WTC11 (cell line): ENCODE data around the gene FAT2. TPM values are rescaled to one million over a fixed set of nuclear protein-coding genes. Genes with fewer than 3 reads are reported as not detected.

Source experiments
- ATAC-seq: fragments of 200-7000 bp; cut with Tn5 transposase; 2 replicates; pipeline ENCODE4 v1.10.0; 2021; ENCODE audit warnings: mild to moderate bottlenecking, moderate library complexity
- CTCF ChIA-PET: fragments of 300-600 bp; sonication (Branson Sonifier 250); formaldehyde crosslinking; loops from one replicate; lab custom pipeline; 2021; ENCODE audit warnings: antibody characterized with exemption; lab: Charles Lee
- POLR2A ChIA-PET: fragments of 350-600 bp; sonication (Branson Sonifier 250); formaldehyde crosslinking; loops from one replicate; lab custom pipeline; 2021; ENCODE audit warnings: antibody characterized with exemption; lab: Charles Lee
- DNase-seq: peaks from one replicate; pipeline ENCODE4 v3.0.0; 2021; ENCODE audit warnings: low spot score
- H3K27ac Mint-ChIP-seq: 2 replicates; pipeline ENCODE4 v1.8.0; 2021; ENCODE audit warnings: mixed read lengths
- H3K27me3 Mint-ChIP-seq: 2 replicates; pipeline ENCODE4 v1.8.0; 2021; ENCODE audit warnings: low read depth, mild to moderate bottlenecking, moderate library complexity, mixed read lengths
- H3K36me3 Mint-ChIP-seq: 2 replicates; pipeline ENCODE4 v1.8.0; 2021; ENCODE audit warnings: mixed read lengths
- H3K4me1 Mint-ChIP-seq: 2 replicates; pipeline ENCODE4 v1.8.0; 2022; ENCODE audit warnings: mixed read lengths
- H3K4me3 Mint-ChIP-seq: 2 replicates; pipeline ENCODE4 v1.8.0; 2021; ENCODE audit warnings: mild to moderate bottlenecking, moderate library complexity, mixed read lengths
- H3K9me3 Mint-ChIP-seq: 2 replicates; pipeline ENCODE4 v1.8.0; 2021; ENCODE audit warnings: mixed read lengths
- MYBL2 ChIP-seq: sonication (generic); formaldehyde crosslinking; IDR thresholded peaks from 2 replicates; pipeline ENCODE4 v1.8.1; 2023; ENCODE audit warnings: mild to moderate bottlenecking, moderate library complexity, missing genetic modification reagents
- NR1H2 ChIP-seq: sonication (generic); formaldehyde crosslinking; IDR thresholded peaks from 2 replicates; pipeline ENCODE4 v1.9.0; 2021; ENCODE audit warnings: mild to moderate bottlenecking, moderate library complexity, missing genetic modification reagents
- NR2C2 ChIP-seq: sonication (generic); formaldehyde crosslinking; IDR thresholded peaks from 2 replicates; pipeline ENCODE4 v1.8.0; 2022; ENCODE audit warnings: mild to moderate bottlenecking, missing genetic modification reagents
- PRRX2 ChIP-seq: fragments of 250-450 bp; sonication (Bioruptor Pico); IDR thresholded peaks from 2 replicates; pipeline ENCODE4 v1.8.0; 2021; ENCODE audit warnings: mild to moderate bottlenecking
- RELA ChIP-seq: sonication (generic); formaldehyde crosslinking; IDR thresholded peaks from 2 replicates; pipeline ENCODE4 v1.8.1; 2022; ENCODE audit warnings: missing genetic modification reagents, mild to moderate bottlenecking, borderline replicate concordance
- SMAD3 ChIP-seq: sonication (generic); formaldehyde crosslinking; IDR thresholded peaks from 2 replicates; pipeline ENCODE4 v1.8.0; 2022; ENCODE audit warnings: missing genetic modification reagents, mild to moderate bottlenecking, borderline replicate concordance
- SMAD4 ChIP-seq: sonication (generic); formaldehyde crosslinking; IDR thresholded peaks from 2 replicates; pipeline ENCODE4 v1.8.0; 2022; ENCODE audit warnings: mild to moderate bottlenecking, missing genetic modification reagents
- SP1 ChIP-seq: sonication (generic); formaldehyde crosslinking; conservative IDR thresholded peaks from 2 replicates; pipeline ENCODE4 v1.8.1; 2022; ENCODE audit warnings: missing genetic modification reagents
- ZNF121 ChIP-seq: sonication (generic); formaldehyde crosslinking; IDR thresholded peaks from 2 replicates; pipeline ENCODE4 v1.8.0; 2023; ENCODE audit warnings: missing genetic modification reagents
- ZNF263 ChIP-seq: sonication (generic); formaldehyde crosslinking; IDR thresholded peaks from 2 replicates; pipeline ENCODE4 v1.8.1; 2022; ENCODE audit warnings: low read depth, mild to moderate bottlenecking, moderate library complexity, missing genetic modification reagents
- total RNA-seq: library from RNA; stranded (reverse); gene quantifications from 3 replicates; pipeline ENCODE4 v1.2.3, GENCODE V29; 2021
- TF ChIP-seq, protein P1 (sequence below): sonication (generic); formaldehyde crosslinking; conservative IDR thresholded peaks from 2 replicates; pipeline ENCODE4 v1.8.1; 2022; ENCODE audit warnings: mild to moderate bottlenecking, missing genetic modification reagents
- TF ChIP-seq, protein P2 (sequence below): sonication (generic); formaldehyde crosslinking; IDR thresholded peaks from 2 replicates; pipeline ENCODE4 v1.8.0; 2022; ENCODE audit warnings: mild to moderate bottlenecking, missing genetic modification reagents
- TF ChIP-seq, protein P3 (sequence below): sonication (generic); formaldehyde crosslinking; IDR thresholded peaks from 2 replicates; pipeline ENCODE4 v1.8.1; 2022; ENCODE audit warnings: low read depth, missing genetic modification reagents, borderline replicate concordance
- TF ChIP-seq, protein P4 (sequence below): sonication (generic); formaldehyde crosslinking; IDR thresholded peaks from 2 replicates; pipeline ENCODE4 v1.8.1; 2022; ENCODE audit warnings: missing genetic modification reagents, borderline replicate concordance
- TF ChIP-seq, protein P5 (sequence below): sonication (generic); formaldehyde crosslinking; IDR thresholded peaks from 2 replicates; pipeline ENCODE4 v1.8.0; 2022; ENCODE audit warnings: mild to moderate bottlenecking, missing genetic modification reagents
- TF ChIP-seq, protein P6 (sequence below): fragments of 250-450 bp; sonication (Bioruptor Pico); IDR thresholded peaks from 2 replicates; pipeline ENCODE4 v1.8.0; 2021; ENCODE audit warnings: mild to moderate bottlenecking
- TF ChIP-seq, protein P7 (sequence below): fragments of 250-450 bp; sonication (Bioruptor Pico); IDR thresholded peaks from 2 replicates; pipeline ENCODE4 v1.9.0; 2021; ENCODE audit warnings: mild to moderate bottlenecking, borderline replicate concordance

Gene FAT2
- total RNA-seq, 1 experiment from 2014 or later, result 0.26 TPM

DNA sequence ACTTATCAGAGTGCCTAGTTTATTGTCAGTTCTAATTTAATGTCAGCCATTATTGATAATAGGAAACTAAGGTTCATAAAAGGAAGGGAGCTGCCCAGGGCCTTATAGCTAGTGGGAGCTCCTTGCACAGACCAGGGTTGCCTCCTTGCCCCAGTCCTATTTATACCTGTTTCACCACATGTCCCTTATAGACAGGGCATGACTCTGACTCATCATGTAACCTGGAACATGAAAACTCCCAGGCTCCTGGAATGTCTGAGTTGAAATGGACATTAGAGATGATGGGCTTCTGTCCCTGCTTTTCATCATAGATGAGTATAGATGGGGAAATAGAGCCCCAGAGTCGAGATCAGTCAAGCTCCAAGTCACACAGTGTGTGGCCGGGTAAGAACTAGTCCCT, 21.1 kb downstream of the FAT2 start:
- no peak for TF ChIP-seq NR2C2 (CRISPR knock-in tag)
- no peak for TF ChIP-seq MYBL2 (CRISPR knock-in tag)
- TF ChIP-seq, protein P1, sequence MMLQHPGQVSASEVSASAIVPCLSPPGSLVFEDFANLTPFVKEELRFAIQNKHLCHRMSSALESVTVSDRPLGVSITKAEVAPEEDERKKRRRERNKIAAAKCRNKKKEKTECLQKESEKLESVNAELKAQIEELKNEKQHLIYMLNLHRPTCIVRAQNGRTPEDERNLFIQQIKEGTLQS, result no peak
- no peak for TF ChIP-seq SMAD4
- TF ChIP-seq SP1 (CRISPR knock-in tag), result no peak
- TF ChIP-seq, protein P2, sequence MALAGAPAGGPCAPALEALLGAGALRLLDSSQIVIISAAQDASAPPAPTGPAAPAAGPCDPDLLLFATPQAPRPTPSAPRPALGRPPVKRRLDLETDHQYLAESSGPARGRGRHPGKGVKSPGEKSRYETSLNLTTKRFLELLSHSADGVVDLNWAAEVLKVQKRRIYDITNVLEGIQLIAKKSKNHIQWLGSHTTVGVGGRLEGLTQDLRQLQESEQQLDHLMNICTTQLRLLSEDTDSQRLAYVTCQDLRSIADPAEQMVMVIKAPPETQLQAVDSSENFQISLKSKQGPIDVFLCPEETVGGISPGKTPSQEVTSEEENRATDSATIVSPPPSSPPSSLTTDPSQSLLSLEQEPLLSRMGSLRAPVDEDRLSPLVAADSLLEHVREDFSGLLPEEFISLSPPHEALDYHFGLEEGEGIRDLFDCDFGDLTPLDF (CRISPR knock-in tag), result no peak
- TF ChIP-seq ZNF121 (CRISPR knock-in tag), result no peak
- TF ChIP-seq, protein P3, sequence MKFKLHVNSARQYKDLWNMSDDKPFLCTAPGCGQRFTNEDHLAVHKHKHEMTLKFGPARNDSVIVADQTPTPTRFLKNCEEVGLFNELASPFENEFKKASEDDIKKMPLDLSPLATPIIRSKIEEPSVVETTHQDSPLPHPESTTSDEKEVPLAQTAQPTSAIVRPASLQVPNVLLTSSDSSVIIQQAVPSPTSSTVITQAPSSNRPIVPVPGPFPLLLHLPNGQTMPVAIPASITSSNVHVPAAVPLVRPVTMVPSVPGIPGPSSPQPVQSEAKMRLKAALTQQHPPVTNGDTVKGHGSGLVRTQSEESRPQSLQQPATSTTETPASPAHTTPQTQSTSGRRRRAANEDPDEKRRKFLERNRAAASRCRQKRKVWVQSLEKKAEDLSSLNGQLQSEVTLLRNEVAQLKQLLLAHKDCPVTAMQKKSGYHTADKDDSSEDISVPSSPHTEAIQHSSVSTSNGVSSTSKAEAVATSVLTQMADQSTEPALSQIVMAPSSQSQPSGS (CRISPR knock-in tag), result no peak
- TF ChIP-seq, protein P4, sequence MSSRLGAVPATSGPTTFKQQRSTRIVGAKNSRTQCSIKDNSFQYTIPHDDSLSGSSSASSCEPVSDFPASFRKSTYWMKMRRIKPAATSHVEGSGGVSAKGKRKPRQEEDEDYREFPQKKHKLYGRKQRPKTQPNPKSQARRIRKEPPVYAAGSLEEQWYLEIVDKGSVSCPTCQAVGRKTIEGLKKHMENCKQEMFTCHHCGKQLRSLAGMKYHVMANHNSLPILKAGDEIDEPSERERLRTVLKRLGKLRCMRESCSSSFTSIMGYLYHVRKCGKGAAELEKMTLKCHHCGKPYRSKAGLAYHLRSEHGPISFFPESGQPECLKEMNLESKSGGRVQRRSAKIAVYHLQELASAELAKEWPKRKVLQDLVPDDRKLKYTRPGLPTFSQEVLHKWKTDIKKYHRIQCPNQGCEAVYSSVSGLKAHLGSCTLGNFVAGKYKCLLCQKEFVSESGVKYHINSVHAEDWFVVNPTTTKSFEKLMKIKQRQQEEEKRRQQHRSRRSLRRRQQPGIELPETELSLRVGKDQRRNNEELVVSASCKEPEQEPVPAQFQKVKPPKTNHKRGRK (CRISPR knock-in tag), result no peak
- TF ChIP-seq, protein P5, sequence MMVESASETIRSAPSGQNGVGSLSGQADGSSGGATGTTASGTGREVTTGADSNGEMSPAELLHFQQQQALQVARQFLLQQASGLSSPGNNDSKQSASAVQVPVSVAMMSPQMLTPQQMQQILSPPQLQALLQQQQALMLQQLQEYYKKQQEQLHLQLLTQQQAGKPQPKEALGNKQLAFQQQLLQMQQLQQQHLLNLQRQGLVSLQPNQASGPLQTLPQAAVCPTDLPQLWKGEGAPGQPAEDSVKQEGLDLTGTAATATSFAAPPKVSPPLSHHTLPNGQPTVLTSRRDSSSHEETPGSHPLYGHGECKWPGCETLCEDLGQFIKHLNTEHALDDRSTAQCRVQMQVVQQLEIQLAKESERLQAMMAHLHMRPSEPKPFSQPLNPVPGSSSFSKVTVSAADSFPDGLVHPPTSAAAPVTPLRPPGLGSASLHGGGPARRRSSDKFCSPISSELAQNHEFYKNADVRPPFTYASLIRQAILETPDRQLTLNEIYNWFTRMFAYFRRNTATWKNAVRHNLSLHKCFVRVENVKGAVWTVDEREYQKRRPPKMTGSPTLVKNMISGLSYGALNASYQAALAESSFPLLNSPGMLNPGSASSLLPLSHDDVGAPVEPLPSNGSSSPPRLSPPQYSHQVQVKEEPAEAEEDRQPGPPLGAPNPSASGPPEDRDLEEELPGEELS (CRISPR knock-in tag), result no peak
- TF ChIP-seq, protein P6, sequence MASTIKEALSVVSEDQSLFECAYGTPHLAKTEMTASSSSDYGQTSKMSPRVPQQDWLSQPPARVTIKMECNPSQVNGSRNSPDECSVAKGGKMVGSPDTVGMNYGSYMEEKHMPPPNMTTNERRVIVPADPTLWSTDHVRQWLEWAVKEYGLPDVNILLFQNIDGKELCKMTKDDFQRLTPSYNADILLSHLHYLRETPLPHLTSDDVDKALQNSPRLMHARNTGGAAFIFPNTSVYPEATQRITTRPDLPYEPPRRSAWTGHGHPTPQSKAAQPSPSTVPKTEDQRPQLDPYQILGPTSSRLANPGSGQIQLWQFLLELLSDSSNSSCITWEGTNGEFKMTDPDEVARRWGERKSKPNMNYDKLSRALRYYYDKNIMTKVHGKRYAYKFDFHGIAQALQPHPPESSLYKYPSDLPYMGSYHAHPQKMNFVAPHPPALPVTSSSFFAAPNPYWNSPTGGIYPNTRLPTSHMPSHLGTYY, result no peak
- TF ChIP-seq NR1H2 (CRISPR knock-in tag), result no peak
- TF ChIP-seq ZNF263 (CRISPR knock-in tag), result no peak
- TF ChIP-seq, protein P7, sequence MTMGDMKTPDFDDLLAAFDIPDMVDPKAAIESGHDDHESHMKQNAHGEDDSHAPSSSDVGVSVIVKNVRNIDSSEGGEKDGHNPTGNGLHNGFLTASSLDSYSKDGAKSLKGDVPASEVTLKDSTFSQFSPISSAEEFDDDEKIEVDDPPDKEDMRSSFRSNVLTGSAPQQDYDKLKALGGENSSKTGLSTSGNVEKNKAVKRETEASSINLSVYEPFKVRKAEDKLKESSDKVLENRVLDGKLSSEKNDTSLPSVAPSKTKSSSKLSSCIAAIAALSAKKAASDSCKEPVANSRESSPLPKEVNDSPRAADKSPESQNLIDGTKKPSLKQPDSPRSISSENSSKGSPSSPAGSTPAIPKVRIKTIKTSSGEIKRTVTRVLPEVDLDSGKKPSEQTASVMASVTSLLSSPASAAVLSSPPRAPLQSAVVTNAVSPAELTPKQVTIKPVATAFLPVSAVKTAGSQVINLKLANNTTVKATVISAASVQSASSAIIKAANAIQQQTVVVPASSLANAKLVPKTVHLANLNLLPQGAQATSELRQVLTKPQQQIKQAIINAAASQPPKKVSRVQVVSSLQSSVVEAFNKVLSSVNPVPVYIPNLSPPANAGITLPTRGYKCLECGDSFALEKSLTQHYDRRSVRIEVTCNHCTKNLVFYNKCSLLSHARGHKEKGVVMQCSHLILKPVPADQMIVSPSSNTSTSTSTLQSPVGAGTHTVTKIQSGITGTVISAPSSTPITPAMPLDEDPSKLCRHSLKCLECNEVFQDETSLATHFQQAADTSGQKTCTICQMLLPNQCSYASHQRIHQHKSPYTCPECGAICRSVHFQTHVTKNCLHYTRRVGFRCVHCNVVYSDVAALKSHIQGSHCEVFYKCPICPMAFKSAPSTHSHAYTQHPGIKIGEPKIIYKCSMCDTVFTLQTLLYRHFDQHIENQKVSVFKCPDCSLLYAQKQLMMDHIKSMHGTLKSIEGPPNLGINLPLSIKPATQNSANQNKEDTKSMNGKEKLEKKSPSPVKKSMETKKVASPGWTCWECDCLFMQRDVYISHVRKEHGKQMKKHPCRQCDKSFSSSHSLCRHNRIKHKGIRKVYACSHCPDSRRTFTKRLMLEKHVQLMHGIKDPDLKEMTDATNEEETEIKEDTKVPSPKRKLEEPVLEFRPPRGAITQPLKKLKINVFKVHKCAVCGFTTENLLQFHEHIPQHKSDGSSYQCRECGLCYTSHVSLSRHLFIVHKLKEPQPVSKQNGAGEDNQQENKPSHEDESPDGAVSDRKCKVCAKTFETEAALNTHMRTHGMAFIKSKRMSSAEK, result no peak
- TF ChIP-seq PRRX2 (CRISPR knock-in tag), result no peak
- TF ChIP-seq RELA (CRISPR knock-in tag), result no peak
- TF ChIP-seq SMAD3 (CRISPR knock-in tag), result no peak
- POLR2A ChIA-PET, result no interaction called here
- no peak; the same call in 1 of the 2 replicates for ATAC-seq
- Mint-ChIP-seq H3K27ac (no peak overlapping the region), H3K4me1 (peaks cover 13% of the 10 kb centered on the region), H3K36me3 (no peaks in the 10 kb centered on the region), H3K9me3 (peaks cover 7% of the 10 kb centered on the region), H3K4me3 (no peak overlapping the region), H3K27me3 (peaks cover 48% of the 10 kb centered on the region)
- no peak for DNase-seq
- CTCF ChIA-PET, result interaction anchor here (1.0 to 3.6 kb wide), 3 partner anchors 82 to 518 kb away, joined by 3 to 20 read pairs (median 10); no protein-coding TSS in a partner anchor
